Sigmoid colon (tissue), 4 donors: ENCODE data around the gene GAS5.

Experiments used
- POLR2A ChIP-seq, 2 donors: fragments of 450-650 bp; IDR thresholded peaks; one replicate each; pipeline ENCODE4 v1.6.1; 2016; ENCODE audit warnings: antibody characterized with exemption in 2 of 2, mild to moderate bottlenecking in 2 of 2, moderate library complexity in 2 of 2
- POLR2AphosphoS5 ChIP-seq, 4 donors: sonication (generic); formaldehyde crosslinking; IDR thresholded peaks; one replicate each; pipeline ENCODE4 v1.6.1; 2017; ENCODE audit warnings: antibody characterized with exemption in 4 of 4
- TF ChIP-seq, protein P1 (sequence below), 4 experiments: fragments of 450-650 bp in 3 of 4; fragments of 200-600 bp in 1 of 4; IDR thresholded peaks; one replicate each; pipeline ENCODE4 v1.5.1; 2016 to 2019; ENCODE audit warnings: antibody characterized with exemption in 4 of 4, mild to moderate bottlenecking in 3 of 4, moderate library complexity in 2 of 4

DNA sequence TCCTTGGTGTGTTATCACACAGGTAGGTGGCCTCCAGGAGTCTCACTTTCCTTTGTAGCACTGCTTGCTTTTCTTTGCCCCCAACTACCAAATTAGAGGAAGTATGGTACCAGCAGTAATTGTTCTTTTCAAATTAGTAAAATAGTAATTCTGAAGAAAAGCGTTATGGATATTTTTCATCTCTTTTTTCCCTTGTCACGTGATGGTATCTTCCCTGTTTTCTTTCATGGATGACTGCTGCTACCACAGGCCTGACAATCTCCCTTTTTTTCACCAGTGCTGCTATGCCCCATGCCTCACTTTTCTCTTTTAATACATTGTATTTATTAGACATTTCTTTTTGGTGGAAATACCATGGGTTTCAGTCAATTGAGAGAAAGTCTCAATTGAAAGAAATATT, 3.7 kb upstream of the GAS5 start:
- TF ChIP-seq POLR2A (IDR thresholded peaks at IDR 0.05) (no peak), POLR2AphosphoS5 (IDR thresholded peaks at IDR 0.05) (no peak)
- TF ChIP-seq, protein P1, sequence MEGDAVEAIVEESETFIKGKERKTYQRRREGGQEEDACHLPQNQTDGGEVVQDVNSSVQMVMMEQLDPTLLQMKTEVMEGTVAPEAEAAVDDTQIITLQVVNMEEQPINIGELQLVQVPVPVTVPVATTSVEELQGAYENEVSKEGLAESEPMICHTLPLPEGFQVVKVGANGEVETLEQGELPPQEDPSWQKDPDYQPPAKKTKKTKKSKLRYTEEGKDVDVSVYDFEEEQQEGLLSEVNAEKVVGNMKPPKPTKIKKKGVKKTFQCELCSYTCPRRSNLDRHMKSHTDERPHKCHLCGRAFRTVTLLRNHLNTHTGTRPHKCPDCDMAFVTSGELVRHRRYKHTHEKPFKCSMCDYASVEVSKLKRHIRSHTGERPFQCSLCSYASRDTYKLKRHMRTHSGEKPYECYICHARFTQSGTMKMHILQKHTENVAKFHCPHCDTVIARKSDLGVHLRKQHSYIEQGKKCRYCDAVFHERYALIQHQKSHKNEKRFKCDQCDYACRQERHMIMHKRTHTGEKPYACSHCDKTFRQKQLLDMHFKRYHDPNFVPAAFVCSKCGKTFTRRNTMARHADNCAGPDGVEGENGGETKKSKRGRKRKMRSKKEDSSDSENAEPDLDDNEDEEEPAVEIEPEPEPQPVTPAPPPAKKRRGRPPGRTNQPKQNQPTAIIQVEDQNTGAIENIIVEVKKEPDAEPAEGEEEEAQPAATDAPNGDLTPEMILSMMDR (IDR thresholded peaks at IDR 0.05) = no peak
